Left ventricle myocardium superior (tissue), 1 donor: Measurements from ENCODE around the gene DNMBP. TPM values are rescaled to one million over a fixed set of nuclear protein-coding genes. Genes with fewer than 3 reads are reported as not detected.

Experiments used
- ATAC-seq: fragments of 200-7000 bp; cut with Tn5 transposase; one replicate; pipeline ENCODE4 v1.9.1; 2020; ENCODE audit warnings: mild to moderate bottlenecking, moderate library complexity
- DNase-seq: peaks from one replicate; pipeline ENCODE4 v3.0.0-alpha.2; 2020
- intact Hi-C: fragments of 100-400 bp; cut with micrococcal nuclease; formaldehyde crosslinking; loops from one replicate; pipeline ENCODE4 v1.11.0; 2022
- long read RNA-seq: library from polyadenylated mRNA; unstranded; transcript quantifications from one replicate; pipeline ENCODE4 v2.0.0, GENCODE V29; 2021
- total RNA-seq: library from RNA; stranded (reverse); fragmentation: NEBNext Ultra II Directional; extraction: Animal tissue kit (Norgen Biotek cat#: 25700); gene quantifications from one replicate; pipeline ENCODE4 v1.2.1, GENCODE V29; 2021
- donor health status: DM: no; HTN: yes; CAD: no; lungs with severe emphysema.

Gene DNMBP, protein sequence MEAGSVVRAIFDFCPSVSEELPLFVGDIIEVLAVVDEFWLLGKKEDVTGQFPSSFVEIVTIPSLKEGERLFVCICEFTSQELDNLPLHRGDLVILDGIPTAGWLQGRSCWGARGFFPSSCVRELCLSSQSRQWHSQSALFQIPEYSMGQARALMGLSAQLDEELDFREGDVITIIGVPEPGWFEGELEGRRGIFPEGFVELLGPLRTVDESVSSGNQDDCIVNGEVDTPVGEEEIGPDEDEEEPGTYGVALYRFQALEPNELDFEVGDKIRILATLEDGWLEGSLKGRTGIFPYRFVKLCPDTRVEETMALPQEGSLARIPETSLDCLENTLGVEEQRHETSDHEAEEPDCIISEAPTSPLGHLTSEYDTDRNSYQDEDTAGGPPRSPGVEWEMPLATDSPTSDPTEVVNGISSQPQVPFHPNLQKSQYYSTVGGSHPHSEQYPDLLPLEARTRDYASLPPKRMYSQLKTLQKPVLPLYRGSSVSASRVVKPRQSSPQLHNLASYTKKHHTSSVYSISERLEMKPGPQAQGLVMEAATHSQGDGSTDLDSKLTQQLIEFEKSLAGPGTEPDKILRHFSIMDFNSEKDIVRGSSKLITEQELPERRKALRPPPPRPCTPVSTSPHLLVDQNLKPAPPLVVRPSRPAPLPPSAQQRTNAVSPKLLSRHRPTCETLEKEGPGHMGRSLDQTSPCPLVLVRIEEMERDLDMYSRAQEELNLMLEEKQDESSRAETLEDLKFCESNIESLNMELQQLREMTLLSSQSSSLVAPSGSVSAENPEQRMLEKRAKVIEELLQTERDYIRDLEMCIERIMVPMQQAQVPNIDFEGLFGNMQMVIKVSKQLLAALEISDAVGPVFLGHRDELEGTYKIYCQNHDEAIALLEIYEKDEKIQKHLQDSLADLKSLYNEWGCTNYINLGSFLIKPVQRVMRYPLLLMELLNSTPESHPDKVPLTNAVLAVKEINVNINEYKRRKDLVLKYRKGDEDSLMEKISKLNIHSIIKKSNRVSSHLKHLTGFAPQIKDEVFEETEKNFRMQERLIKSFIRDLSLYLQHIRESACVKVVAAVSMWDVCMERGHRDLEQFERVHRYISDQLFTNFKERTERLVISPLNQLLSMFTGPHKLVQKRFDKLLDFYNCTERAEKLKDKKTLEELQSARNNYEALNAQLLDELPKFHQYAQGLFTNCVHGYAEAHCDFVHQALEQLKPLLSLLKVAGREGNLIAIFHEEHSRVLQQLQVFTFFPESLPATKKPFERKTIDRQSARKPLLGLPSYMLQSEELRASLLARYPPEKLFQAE (N-terminal part only)
- 5.5 TPM for total RNA-seq
- long read RNA-seq, partial matches to known transcripts = 1 of 1 reads
- long read RNA-seq, other reads (novel, unspliced or antisense) = 0 of 1 reads

DNA sequence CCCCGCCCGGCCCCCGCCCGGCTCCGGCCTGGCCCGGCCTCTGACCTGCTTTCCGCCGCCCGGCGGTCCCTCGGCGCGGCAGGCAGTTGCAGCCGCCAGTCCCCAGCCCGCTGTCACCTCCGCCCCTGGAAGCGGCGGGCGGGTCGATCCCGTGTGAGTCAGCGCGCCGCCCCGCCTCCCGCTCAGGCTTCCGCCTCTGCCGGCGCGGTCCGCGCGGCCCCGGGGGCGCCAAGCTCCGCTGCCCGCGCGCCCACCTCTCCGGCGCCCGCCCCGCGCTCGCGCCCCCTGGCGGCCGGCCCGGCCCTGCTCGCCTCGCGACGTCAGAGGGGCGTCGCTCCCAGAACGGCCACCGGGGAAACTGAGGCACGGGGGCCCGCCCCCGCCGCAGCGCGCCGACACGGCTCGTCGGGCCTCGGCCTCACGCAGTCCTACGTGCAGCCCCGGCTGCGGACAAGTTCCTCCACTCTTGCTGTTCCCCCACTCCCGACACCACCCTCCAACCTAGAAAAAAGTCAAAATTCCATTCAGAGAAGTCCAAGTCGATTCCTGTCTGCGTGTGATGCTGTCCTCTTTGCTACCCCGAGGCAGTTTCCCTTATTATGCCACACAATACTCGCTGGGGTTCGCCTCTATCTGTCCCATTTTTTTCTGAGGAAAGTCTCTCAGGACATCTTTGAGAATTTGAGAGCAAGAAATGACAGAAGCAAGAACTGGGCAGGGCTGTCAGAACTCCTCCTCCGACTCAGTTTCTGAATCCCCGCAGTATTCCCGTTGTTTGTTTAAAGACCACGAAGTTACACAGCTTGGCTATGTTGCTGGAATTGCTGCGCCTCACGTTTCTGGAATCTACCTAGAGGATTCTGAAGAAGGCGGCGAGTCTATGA lies at the start of gene DNMBP:
Gene DNMBP, minus strand, starts transcription at position 155 of the 884 bp plus-strand sequence. CDS start 37,823 bp downstream, outside the sequence.
- ATAC-seq (peak; percentile 96), DNase-seq (peak; percentile 94)
- intact Hi-C loops = no loop called here

DNA sequence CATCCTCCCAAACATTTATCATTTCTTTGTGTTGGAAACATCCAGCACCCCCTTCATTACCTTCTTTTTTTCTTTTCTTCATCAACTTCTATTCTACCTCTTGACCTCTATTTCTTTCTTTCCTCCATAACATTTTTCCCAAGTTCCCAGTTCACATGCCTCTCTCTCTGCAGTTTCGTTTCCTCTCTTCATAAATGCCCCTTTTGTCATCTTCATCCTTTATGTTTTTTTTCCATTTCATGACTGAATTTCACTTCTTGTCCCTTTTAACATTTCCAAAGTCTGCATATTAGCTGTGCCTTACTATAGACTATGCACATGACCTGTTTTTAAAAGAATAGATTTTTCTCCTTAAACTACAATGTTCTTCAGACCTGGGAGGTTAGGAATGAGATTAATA lies 48.2 kb upstream of the DNMBP start:
- ATAC-seq (no peak), DNase-seq (no peak)
- intact Hi-C loops = no loop called here

GRCh38 chr10:100053686-100054460 lies 44.1 kb upstream of the DNMBP start:
- no peak for ATAC-seq
- DNase-seq = no peak
- intact Hi-C loops = no loop called here

DNA sequence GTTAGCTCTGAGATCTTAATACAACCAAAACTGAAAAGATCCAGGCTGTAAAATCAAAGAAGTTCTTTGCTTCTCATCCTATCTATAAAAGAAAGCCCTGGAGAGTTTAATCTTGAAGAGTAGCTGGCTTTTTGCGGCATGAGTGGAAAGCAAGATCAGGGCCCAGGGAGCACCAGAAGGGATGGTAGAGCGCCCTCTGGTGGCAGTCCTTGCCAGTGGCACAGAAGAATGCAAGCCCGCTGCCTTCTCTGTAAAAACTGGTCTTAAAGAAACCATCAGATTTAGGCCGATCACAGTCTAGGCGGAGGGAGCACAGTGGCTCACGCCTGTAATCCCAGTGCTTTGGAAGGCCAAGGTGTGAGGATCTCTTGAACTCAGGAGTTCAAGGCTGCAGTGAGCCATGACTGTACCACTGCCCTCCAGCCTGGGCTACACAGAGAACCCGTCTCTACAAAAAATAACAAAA lies 36.3 kb upstream of the DNMBP start:
- intact Hi-C loops = loop anchor here (5.0 to 10.0 kb wide), 2 partner anchors 71 to 199 kb away; no protein-coding TSS in a partner anchor
- peak; percentile 71 for ATAC-seq
- peak; percentile 93 for DNase-seq

DNA sequence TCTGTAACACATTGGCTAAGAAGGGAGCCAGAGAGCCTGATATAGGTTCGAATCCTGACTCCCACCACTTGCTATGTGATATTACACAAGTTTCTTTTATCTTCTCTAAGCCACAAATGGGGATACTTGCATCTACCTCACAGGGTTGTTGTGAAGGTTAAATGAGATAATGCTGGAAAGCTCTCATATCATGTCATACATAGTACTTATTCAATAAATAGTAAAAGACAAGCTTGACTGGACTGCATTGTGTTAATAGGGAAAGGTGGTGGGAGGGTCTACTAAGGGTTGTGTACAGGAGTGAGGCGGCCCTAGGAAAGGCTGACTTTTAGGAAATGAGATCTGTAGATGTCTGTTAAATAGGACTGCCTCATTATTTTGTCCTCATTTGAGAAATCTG lies 35.8 kb upstream of the DNMBP start:
- intact Hi-C loops = loop anchor here (5.0 to 10.0 kb wide), 2 partner anchors 71 to 198 kb away; no protein-coding TSS in a partner anchor
- ATAC-seq (no peak), DNase-seq (no peak)

GRCh38 chr10:100043796-100044195 lies 34.0 kb upstream of the DNMBP start:
- intact Hi-C loops = loop anchor here (10.0 kb wide), 1 partner anchor 69 kb away; no protein-coding TSS in a partner anchor
- DNase-seq = peak; percentile 68
- ATAC-seq = peak; percentile 94

GRCh38 chr10:100043344-100043743 lies 33.6 kb upstream of the DNMBP start:
- DNase-seq (no peak), ATAC-seq (no peak)
- intact Hi-C loops = loop anchor here (10.0 kb wide), 1 partner anchor 69 kb away; no protein-coding TSS in a partner anchor

- intact Hi-C loops = loop anchor here (10.0 kb wide), 1 partner anchor 67 kb away; no protein-coding TSS in a partner anchor
- ATAC-seq (no peak), DNase-seq (no peak)
Measured at GRCh38 chr10:100041306-100042002, 31.7 kb upstream of the DNMBP start.

DNA sequence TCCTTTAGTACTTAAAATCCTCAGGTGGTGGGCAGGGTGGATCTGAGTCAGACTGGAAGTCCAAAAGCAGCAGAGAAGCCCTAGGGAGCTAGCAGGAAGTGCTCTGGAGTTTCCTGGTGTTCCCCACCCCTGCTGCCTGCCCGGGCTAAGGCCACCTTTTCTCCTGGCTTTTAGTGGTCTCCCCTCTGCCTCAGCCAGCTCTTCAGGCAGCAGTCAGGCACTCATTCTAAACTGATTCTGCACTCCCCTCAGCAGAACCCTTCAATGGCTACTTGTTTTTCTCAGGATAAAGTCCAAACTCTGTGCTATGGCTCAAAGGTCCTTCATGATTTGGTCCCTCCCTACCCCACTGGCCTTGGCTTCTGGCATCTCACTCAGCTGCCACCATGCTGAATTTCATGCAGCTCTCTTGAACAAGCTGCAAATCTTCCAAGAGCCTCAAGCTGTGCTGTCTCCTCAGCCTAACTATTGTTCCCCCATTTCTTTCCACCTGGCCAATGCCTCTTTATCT lies 28.9 kb upstream of the DNMBP start:
- intact Hi-C loops = no loop called here
- no peak for DNase-seq
- ATAC-seq = peak; percentile 61

DNA sequence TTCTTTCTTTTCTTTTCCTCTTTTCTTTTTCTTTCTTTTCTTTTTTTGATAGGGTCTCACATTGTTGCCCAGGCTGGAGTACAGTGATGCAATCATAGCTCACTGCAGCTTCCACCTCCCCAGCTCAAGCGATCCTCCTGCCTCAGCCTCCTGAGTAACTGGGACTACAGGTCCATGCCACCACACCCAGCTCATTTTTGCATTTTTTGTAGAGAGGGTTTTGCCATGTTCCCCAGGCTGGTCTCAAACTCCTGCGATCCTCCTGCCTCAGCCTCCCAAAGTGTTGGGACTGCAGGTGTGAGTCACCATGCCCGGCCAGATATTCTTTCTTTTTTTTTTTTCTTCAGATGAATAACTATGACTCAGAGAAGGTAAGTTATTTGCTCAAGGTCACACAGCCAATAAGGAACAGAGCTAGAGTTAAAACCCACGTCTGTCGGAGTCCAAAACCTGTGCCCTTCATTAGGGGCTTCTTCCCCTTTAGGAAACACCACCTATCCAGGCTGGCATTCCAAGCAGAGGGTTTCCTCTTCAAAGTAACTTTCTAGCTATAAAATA lies 28.1 kb upstream of the DNMBP start:
- intact Hi-C loops = no loop called here
- no peak for ATAC-seq
- no peak for DNase-seq

DNA sequence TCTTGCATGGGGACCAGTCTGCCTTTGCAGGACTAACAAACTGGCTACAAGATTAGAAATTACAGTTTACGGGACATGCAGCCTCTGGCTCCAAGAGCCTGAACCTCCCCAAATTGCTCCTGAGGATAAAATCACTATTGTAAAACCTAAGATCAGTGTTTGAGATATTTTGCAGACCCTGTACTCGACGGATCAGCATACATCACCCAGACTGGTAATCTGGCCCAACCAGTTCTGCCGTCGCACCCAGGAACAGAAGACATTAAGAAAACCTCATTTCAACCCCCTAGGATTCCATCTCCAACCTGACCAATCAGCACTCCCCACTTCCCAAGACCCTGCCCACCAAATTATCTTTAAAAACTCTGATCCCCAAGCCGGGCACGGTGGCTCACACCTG lies 27.1 kb upstream of the DNMBP start:
- DNase-seq (no peak), ATAC-seq (no peak)
- intact Hi-C loops = no loop called here

- DNase-seq (no peak), ATAC-seq (no peak)
- intact Hi-C loops = no loop called here
Measured at GRCh38 chr10:100033766-100034418, 24.1 kb upstream of the DNMBP start.

GRCh38 chr10:100027416-100027815 lies 17.7 kb upstream of the DNMBP start:
- DNase-seq (no peak), ATAC-seq (no peak)
- intact Hi-C loops = no loop called here

DNA sequence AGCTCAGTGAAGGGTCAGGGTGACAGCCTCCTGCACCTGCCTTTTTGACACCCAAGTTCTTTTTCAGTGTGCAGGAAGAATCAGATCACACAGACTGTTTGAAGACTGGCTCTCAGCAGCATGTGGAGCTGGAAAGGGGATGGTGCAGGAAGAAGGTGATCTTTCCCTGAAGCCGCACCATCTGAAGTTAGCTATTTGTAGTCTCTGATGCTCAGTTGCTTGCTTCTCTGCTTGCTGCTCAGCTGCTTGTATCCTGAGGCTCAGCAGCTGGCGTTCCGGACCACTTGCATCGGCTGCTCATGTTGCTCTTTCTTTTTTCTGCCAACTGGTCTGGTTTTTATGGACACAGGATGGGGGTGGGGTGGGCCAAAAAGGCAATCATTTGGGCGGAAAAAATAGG lies 15.8 kb upstream of the DNMBP start:
- no peak for ATAC-seq

GRCh38 chr10:100024748-100025147 lies 15.0 kb upstream of the DNMBP start:
- intact Hi-C loops = no loop called here
- DNase-seq (no peak), ATAC-seq (no peak)

More for the DNA sequence above, 15.8 kb upstream of the DNMBP start:
- intact Hi-C loops = no loop called here
- DNase-seq = no peak
